NCI-H510A (cell line): ENCODE results near the gene GDPD1.

ENCODE experiments used
- DNase-seq: peaks from one replicate; lab custom pipeline; 2025; lab: John Stamatoyannopoulos, UW

Gene GDPD1

DNA sequence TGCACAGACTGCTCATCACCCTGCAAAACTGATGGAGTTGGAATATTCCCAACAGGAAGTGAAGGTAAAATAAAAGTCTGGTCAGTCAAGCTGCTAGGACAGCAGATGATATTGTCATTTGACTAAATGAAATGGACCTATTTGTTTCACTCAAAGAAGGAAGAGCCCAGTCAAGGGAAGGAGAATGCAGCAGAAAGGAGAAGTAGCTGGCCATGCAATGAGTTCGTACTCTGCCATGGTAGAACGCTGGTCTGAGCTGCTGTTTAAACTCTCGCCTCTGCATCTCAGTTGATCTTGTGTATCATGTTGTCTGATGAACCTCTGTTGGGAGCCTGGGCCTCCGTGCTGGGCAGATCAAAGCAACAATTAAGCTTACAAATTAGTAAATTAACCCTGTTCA lies 95.6 kb downstream of the GDPD1 start:
- DNase-seq, result no peak
